Astrocyte (in vitro differentiated cells and primary cell): ENCODE data around the gene NCAM1. TPM values are rescaled to one million over a fixed set of nuclear protein-coding genes. Genes with fewer than 3 reads are reported as not detected.

Source experiments
- DNase-seq: peaks from one replicate; pipeline ENCODE4 v3.0.0-alpha.2; 2010; ENCODE audit warnings: low read depth
- FAIRE-seq: peaks from 2 replicates; lab custom pipeline; 2011; peaks lifted over from hg19 to GRCh38; lab: Jason Lieb, UNC
- H2AFZ ChIP-seq: 2 replicates; pipeline ENCODE4 v1.6.0; 2012; ENCODE audit warnings: low read depth, low read length, inconsistent platforms
- H3K27ac ChIP-seq: 2 replicates; pipeline ENCODE4 v1.5.1; 2011; ENCODE audit warnings: low read depth, low read length, inconsistent platforms
- H3K27me3 ChIP-seq: 2 replicates; pipeline ENCODE4 v1.6.0; 2011; ENCODE audit warnings: low read length, inconsistent platforms; ENCODE audit not compliant: insufficient read depth
- H3K36me3 ChIP-seq: 2 replicates; pipeline ENCODE4 v1.5.1; 2011; ENCODE audit warnings: low read length, inconsistent platforms; ENCODE audit not compliant: insufficient read depth
- H3K4me1 ChIP-seq: 2 replicates; pipeline ENCODE4 v1.5.1; 2011; ENCODE audit warnings: low read length, inconsistent platforms; ENCODE audit not compliant: insufficient read depth
- H3K4me2 ChIP-seq: 2 replicates; pipeline ENCODE4 v1.6.0; 2012; ENCODE audit warnings: low read length, inconsistent platforms
- H3K4me3 ChIP-seq: 2 replicates; pipeline ENCODE4 v1.5.1; 2011; ENCODE audit warnings: low read depth, mild to moderate bottlenecking, low read length, inconsistent platforms; ENCODE audit not compliant: insufficient read depth
- H3K79me2 ChIP-seq: 2 replicates; pipeline ENCODE4 v1.6.0; 2012; ENCODE audit warnings: mild to moderate bottlenecking, low read length, inconsistent platforms; ENCODE audit not compliant: insufficient read depth
- H3K9ac ChIP-seq: 2 replicates; pipeline ENCODE4 v1.6.0; 2012; ENCODE audit warnings: mild to moderate bottlenecking, low read length, inconsistent platforms
- H3K9me3 ChIP-seq: 2 replicates; pipeline ENCODE4 v1.5.1; 2012; ENCODE audit warnings: low read depth, mild to moderate bottlenecking, low read length, inconsistent platforms; ENCODE audit not compliant: insufficient read depth
- H4K20me1 ChIP-seq: 2 replicates; pipeline ENCODE4 v1.6.0; 2012; ENCODE audit warnings: low read length, inconsistent platforms; ENCODE audit not compliant: insufficient read depth
- H3K27ac Mint-ChIP-seq: one replicate; pipeline ENCODE4 v1.8.0; 2021; ENCODE audit warnings: mild to moderate bottlenecking, mixed read lengths; ENCODE audit not compliant: unreplicated experiment
- H3K27me3 Mint-ChIP-seq: one replicate; pipeline ENCODE4 v1.8.0; 2021; ENCODE audit warnings: low read depth, mixed read lengths; ENCODE audit not compliant: unreplicated experiment
- H3K36me3 Mint-ChIP-seq: one replicate; pipeline ENCODE4 v1.8.0; 2021; ENCODE audit warnings: low read depth, mixed read lengths; ENCODE audit not compliant: unreplicated experiment
- H3K4me1 Mint-ChIP-seq: one replicate; pipeline ENCODE4 v1.8.0; 2021; ENCODE audit warnings: low read depth, mixed read lengths; ENCODE audit not compliant: unreplicated experiment
- H3K4me3 Mint-ChIP-seq: one replicate; pipeline ENCODE4 v1.8.0; 2021; ENCODE audit warnings: mild to moderate bottlenecking, moderate library complexity, mixed read lengths; ENCODE audit not compliant: unreplicated experiment
- H3K9me3 Mint-ChIP-seq: one replicate; pipeline ENCODE4 v1.8.0; 2021; ENCODE audit warnings: mild to moderate bottlenecking, mixed read lengths; ENCODE audit not compliant: unreplicated experiment
- EZH2 ChIP-seq: IDR thresholded peaks from 2 replicates; pipeline ENCODE4 v1.6.1; 2012; ENCODE audit warnings: mild to moderate bottlenecking, low read length, inconsistent platforms; ENCODE audit not compliant: insufficient read depth
- total RNA-seq: library from RNA; stranded (reverse); gene quantifications from 2 replicates; pipeline ENCODE4 v1.2.1, GENCODE V29; 2021
- TF ChIP-seq, protein P1 (sequence below): IDR thresholded peaks from 2 replicates; pipeline ENCODE4 v1.5.1; 2011; ENCODE audit warnings: low read depth, mild to moderate bottlenecking, inconsistent platforms, low read length, moderate library complexity; ENCODE audit not compliant: insufficient read depth

Gene NCAM1
- total RNA-seq, 1 donor from 2014 or later = 17.4 TPM

DNA sequence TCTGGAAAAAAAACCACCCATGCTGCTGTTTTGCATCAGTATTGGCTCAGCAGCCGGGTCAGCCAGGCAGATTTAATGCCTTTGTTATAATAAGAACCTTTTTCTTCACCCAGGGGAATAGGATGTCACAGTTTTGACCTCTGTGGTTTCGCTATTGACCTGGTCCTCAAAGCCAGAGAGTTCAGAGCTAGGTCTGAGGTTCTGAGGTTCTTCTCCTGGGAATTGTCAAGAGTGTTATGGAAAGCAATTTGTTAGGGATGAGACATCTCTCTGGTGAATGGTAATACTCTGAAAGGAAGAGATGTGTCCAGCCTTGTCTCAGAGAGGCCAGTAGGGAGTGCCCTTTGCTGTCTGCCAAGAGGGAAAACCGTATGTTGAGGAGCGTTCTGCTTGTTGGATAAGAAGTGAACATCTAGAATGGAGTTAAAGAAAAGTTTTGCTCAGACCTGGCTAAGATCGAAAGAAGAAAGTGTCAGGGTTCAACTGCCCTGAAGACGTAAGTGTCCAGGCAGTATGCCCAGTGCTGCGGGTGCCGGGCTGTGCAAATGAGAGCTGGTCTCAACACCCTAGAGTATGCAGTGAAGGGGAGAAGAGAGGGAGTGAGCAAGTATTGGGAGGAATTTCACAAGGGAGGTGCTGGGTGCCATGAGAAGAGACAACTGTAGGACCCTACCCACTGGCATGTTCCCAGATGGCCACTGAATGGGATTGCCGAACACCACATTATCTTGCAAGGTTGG, 202.2 kb downstream of the NCAM1 start:
- H3K4me1 ChIP-seq = no peaks in the 10 kb centered on the region
- H3K4me1 Mint-ChIP-seq = peaks cover 2% of the 10 kb centered on the region
- no peak overlapping the region for H2AFZ ChIP-seq
- H3K4me2 ChIP-seq = no peak overlapping the region
- no peak overlapping the region for H3K27ac ChIP-seq
- DNase-seq = no peak
- no peaks in the 10 kb centered on the region for H3K79me2 ChIP-seq
- no peak for TF ChIP-seq EZH2
- TF ChIP-seq, protein P1, sequence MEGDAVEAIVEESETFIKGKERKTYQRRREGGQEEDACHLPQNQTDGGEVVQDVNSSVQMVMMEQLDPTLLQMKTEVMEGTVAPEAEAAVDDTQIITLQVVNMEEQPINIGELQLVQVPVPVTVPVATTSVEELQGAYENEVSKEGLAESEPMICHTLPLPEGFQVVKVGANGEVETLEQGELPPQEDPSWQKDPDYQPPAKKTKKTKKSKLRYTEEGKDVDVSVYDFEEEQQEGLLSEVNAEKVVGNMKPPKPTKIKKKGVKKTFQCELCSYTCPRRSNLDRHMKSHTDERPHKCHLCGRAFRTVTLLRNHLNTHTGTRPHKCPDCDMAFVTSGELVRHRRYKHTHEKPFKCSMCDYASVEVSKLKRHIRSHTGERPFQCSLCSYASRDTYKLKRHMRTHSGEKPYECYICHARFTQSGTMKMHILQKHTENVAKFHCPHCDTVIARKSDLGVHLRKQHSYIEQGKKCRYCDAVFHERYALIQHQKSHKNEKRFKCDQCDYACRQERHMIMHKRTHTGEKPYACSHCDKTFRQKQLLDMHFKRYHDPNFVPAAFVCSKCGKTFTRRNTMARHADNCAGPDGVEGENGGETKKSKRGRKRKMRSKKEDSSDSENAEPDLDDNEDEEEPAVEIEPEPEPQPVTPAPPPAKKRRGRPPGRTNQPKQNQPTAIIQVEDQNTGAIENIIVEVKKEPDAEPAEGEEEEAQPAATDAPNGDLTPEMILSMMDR = no peak
- FAIRE-seq = no peak
- no peaks in the 10 kb centered on the region for H3K36me3 ChIP-seq
- H3K9me3 ChIP-seq = peaks cover 3% of the 10 kb centered on the region
- H3K27me3 Mint-ChIP-seq = peaks cover 13% of the 10 kb centered on the region
- no peaks in the 10 kb centered on the region for H3K36me3 Mint-ChIP-seq
- H3K4me3 ChIP-seq = no peak overlapping the region
- no peaks in the 10 kb centered on the region for H3K9me3 Mint-ChIP-seq
- H3K9ac ChIP-seq = no peak overlapping the region
- H3K27me3 ChIP-seq = no peaks in the 10 kb centered on the region
- no peaks in the 10 kb centered on the region for H4K20me1 ChIP-seq
- H3K4me3 Mint-ChIP-seq = no peak overlapping the region
- H3K27ac Mint-ChIP-seq = no peak overlapping the region

GRCh38 chr11:113166280-113166679, 205.1 kb downstream of the NCAM1 start:
- Mint-ChIP-seq H3K4me3 (no peak overlapping the region), H3K4me1 (peaks cover 2% of the 10 kb centered on the region), H3K36me3 (no peaks in the 10 kb centered on the region), H3K27ac (no peak overlapping the region), H3K27me3 (peaks cover 15% of the 10 kb centered on the region), H3K9me3 (no peaks in the 10 kb centered on the region)
- Histone ChIP-seq H3K27ac (no peak overlapping the region), H3K9ac (no peak overlapping the region), H2AFZ (no peak overlapping the region), H3K36me3 (no peaks in the 10 kb centered on the region), H4K20me1 (no peaks in the 10 kb centered on the region), H3K4me3 (no peak overlapping the region), H3K27me3 (no peaks in the 10 kb centered on the region), H3K4me1 (no peaks in the 10 kb centered on the region), H3K79me2 (no peaks in the 10 kb centered on the region), H3K4me2 (no peak overlapping the region), H3K9me3 (peaks cover 3% of the 10 kb centered on the region)
- FAIRE-seq (no peak), DNase-seq (no peak)
- TF ChIP-seq EZH2 = no peak
- TF ChIP-seq, protein P1 = no peak

DNA sequence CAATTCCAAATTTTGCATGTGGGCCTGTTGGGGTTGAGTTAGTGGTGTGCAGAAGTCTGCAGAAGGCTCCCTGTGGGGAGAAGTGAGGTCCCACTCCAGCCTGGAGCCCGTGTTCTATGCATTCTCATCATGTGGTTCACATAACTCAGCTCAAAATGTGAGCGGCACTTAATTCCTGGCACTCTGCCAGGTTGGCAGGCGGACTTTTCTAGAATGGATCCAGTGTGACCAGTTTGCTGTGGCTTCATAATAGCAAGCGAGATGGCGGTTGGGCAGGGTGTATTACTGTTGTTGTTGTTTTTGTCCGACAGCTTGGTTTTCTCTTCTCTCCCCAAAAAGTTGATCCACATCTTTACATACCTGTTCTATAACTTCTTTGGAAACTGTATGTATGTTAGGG, 206.4 kb downstream of the NCAM1 start:
- FAIRE-seq = no peak
- TF ChIP-seq, protein P1 = no peak
- no peak for TF ChIP-seq EZH2

More for the DNA sequence above, 206.4 kb downstream of the NCAM1 start:
- Histone ChIP-seq H3K9me3 (peaks cover 3% of the 10 kb centered on the region), H3K27me3 (peaks cover 4% of the 10 kb centered on the region), H3K27ac (no peak overlapping the region), H4K20me1 (no peaks in the 10 kb centered on the region), H3K4me1 (no peaks in the 10 kb centered on the region), H3K9ac (no peak overlapping the region), H3K4me2 (no peak overlapping the region), H3K36me3 (no peaks in the 10 kb centered on the region), H2AFZ (no peak overlapping the region), H3K4me3 (no peak overlapping the region), H3K79me2 (no peaks in the 10 kb centered on the region)
- Mint-ChIP-seq H3K27ac (no peak overlapping the region), H3K9me3 (no peaks in the 10 kb centered on the region), H3K36me3 (no peaks in the 10 kb centered on the region), H3K27me3 (peaks cover 15% of the 10 kb centered on the region), H3K4me3 (no peak overlapping the region), H3K4me1 (peaks cover 2% of the 10 kb centered on the region)
- no peak for DNase-seq
